ENCODE results near the gene CACNA2D3. TPM values are rescaled to one million over a fixed set of nuclear protein-coding genes. Genes with fewer than 3 reads are reported as not detected.

Gene CACNA2D3
- total RNA-seq, 4 donors from 2014 or later = 0.94 to 3.6 (median 2.1) TPM

DNA sequence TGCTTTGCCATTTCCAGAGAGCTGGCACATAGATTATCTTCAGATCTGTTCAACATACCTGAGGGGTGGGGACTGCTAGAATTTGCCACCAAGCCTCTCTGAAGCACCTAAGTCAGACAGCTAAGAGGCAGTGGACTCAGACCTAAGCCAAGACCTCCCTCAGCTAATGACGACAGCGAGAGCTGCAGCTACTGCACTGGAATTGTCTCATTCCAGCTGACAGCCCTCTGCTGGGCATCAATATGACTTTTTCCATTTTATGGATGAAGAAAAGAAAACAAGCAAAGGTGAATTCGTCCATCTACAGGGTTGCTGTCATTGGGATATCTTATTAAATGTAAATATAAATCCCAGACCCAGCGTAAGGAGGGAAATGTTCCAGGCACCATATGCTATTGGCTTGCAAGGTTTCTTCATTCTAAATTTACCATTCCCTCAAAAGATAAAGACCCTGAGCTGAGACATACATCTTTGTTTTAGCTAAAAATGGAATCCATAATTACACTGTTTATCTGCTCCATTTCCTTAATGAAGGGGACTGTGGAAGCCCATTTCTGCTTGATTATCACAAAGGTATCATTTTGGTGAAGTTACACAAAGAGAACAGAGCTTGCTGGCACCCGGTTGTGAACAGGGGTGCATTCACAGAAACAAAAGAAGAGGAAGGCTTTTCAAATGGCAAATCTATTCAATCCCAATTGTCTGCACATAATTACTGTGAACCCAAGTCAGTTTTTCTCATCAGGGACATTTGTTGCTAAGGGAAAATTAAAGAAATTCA lies 891.0 kb downstream of the CACNA2D3 start:
- TF ChIP-seq, protein P1, sequence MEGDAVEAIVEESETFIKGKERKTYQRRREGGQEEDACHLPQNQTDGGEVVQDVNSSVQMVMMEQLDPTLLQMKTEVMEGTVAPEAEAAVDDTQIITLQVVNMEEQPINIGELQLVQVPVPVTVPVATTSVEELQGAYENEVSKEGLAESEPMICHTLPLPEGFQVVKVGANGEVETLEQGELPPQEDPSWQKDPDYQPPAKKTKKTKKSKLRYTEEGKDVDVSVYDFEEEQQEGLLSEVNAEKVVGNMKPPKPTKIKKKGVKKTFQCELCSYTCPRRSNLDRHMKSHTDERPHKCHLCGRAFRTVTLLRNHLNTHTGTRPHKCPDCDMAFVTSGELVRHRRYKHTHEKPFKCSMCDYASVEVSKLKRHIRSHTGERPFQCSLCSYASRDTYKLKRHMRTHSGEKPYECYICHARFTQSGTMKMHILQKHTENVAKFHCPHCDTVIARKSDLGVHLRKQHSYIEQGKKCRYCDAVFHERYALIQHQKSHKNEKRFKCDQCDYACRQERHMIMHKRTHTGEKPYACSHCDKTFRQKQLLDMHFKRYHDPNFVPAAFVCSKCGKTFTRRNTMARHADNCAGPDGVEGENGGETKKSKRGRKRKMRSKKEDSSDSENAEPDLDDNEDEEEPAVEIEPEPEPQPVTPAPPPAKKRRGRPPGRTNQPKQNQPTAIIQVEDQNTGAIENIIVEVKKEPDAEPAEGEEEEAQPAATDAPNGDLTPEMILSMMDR (IDR thresholded peaks at IDR 0.05; ENCODE audit: low read depth) = no peak

DNA sequence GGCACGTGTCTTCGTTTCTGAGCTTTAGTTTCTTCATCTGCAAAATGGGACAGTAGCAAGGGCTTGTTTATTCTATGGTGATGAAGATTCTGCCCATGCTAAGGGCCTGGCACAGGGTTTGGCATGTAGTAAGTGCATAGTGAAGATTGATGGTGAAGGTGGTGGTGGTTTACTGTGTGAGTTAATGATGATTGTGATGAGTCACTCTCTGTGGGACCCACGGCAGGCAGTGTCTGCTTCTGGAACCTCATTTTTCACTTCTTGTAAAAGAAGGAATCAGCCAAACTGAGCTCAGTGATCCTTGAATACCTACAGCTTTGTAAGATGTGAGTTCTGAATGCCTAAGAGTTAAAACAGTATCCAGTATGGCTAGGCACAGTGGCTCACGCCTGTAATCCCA lies 891.7 kb downstream of the CACNA2D3 start:
- TF ChIP-seq, protein P1 (IDR thresholded peaks at IDR 0.05; ENCODE audit: low read depth) = no peak

DNA sequence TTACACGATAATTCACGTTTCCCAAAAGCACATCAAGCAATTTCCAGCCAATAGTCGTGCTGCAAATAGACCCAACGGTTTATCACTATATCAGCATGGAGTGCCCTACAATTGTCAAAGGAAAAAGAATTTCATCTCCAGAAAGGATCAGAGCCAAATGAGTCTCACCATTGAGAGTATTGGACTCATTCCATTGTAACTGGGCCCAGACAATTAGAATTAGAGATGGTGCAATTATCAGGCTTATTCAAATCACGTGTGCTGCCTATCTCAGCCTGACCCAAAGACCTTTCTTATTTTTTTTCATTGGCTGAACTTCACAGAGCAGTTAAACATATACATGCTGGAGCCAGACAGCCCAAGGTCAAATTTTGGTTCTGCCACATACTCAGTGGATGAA lies 892.6 kb downstream of the CACNA2D3 start:
- TF ChIP-seq, protein P1 (IDR thresholded peaks at IDR 0.05; ENCODE audit: low read depth) = no peak

DNA sequence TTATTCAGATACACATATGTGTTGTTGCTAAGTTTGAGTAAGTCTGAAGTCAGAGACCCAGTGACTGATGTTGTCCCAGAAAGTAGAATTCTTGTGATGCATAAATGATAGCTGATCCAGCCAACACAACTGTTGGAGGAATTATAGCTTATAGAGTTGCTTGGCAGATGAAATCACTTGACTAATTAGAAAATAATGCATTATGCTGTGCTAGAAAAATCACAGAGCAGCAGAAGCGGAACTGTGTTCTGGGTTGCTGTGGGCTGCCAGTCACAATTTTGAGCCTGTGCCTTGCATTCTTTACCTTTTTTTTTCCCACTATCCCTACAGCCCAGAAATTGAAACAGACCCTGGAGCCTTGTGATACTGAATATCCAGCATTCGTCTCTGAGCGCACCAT lies 895.5 kb downstream of the CACNA2D3 start:
- TF ChIP-seq, protein P1 (IDR thresholded peaks at IDR 0.05; ENCODE audit: low read depth) = no peak

DNA sequence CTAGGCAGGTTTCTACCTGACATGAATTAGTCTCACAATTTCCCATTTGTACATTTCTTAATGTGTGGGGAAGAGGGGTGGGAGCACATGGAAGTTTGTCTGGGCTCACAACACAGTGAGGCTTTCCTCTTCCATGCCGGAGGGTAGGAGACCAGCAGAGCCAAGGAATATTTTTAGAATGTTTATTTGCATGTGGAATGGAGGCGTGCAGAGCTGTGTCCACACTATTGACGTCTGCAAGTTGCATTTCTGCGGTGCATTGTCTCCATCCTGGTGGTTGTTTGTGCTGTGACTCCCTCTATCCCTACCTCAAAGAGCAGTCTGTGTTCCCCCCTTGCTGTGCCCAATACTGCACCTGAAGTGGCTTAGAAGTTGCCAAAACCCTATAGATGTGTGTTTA lies 908.6 kb downstream of the CACNA2D3 start:
- TF ChIP-seq, protein P1 (IDR thresholded peaks at IDR 0.05; ENCODE audit: low read depth) = no peak

DNA sequence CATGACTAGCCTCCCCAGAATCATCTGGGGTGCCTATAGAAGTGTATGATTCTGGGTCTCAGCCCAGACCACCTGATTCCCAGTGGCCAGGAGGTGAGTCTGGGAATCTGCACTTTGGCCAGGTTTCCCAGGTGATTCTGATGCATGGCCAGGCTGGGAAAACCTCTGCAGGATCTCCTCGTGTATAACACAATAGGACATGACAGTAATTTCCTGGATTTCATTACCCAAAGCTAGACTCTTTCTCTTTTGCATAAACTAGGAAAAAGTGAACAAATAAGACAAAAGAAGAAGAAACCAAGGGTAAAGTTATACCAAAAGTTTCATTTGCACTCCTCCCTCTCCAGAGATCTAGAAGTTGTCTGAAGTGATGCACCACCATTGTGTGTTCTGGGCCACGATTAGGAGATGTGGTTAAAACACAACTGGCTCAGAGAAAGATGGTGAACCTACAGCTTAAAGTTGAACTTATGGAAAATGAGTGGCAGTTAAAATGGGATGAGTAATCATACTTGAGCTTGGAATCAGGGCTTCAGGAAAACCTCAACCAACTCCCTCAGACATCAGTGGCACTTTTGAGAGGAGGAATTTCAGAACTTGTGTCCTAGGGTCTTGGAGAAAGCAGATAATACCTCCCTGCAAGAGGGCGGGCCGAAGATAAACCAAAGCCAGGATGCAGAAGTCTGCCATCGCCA lies 914.7 kb downstream of the CACNA2D3 start:
- TF ChIP-seq, protein P1 (IDR thresholded peaks at IDR 0.05; ENCODE audit: low read depth) = no peak

DNA sequence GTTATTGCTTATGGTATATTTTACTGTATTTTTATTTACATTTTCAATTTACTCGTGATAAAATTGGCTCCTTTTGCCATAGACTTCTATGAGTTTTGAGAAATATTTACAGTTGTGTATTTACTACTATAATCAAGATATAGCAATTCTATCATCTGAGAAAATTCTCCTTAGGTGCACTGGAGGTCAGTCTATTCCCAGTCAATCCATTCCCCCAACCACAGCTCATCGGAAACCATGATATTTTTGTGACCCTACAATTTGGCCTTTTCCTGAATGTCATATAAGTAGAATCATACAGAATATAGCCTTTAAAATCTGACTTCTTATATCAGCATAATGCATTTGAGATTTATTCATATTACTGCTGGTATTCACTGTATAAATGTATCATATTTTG lies 920.2 kb downstream of the CACNA2D3 start:
- TF ChIP-seq, protein P1 (IDR thresholded peaks at IDR 0.05; ENCODE audit: low read depth) = no peak
